ENCODE measurements around the gene SPCS1.

- TF ChIP-seq CTCF (IDR thresholded peaks at IDR 0.05) (no peak), POLR2A (IDR thresholded peaks at IDR 0.05) (no peak)
Measured at GRCh38 chr3:52739730-52740129, 33.8 kb downstream of the SPCS1 start.
